Activated CD8-positive, alpha-beta T cell treated with anti-CD3 and anti-CD28 coated beads, Interleukin-2, amount 10 ng/mL, durations not matched to agents 7 days and 5 days (primary cell): ENCODE measurements around the gene RNU2-63P. TPM values are rescaled to one million over a fixed set of nuclear protein-coding genes. Genes with fewer than 3 reads are reported as not detected.
A peak's percentile ranks its signal among the peaks of the same experiment; 100 is the strongest.
"Not testable (repeated sequence)": the region's sequence is repeated elsewhere in the genome, so short reads cannot be mapped to it uniquely, and the experiment has no call there.

Experiments used
- ATAC-seq: fragments of 150-1000 bp; cut with Tn5 transposase; one replicate; pipeline ENCODE4 v1.10.0; 2021; ENCODE audit warnings: moderate library complexity
- CTCF ChIA-PET: fragments of 350-600 bp; sonication (Branson Sonifier 250); formaldehyde crosslinking; loops from one replicate; lab custom pipeline; 2021; ENCODE audit warnings: antibody characterized with exemption; lab: Charles Lee
- POLR2A ChIA-PET: fragments of 350-600 bp; sonication (Branson Sonifier 250); formaldehyde crosslinking; loops from one replicate; lab custom pipeline; 2021; ENCODE audit warnings: antibody characterized with exemption; lab: Charles Lee
- DNase-seq: peaks from one replicate; pipeline ENCODE4 v3.0.0-alpha.2; 2020
- H3K27ac Mint-ChIP-seq: one replicate; pipeline ENCODE4 v1.8.0; 2021; ENCODE audit warnings: mild to moderate bottlenecking, mixed read lengths
- H3K27me3 Mint-ChIP-seq: one replicate; pipeline ENCODE4 v1.8.0; 2021; ENCODE audit warnings: low read depth, mixed read lengths
- H3K36me3 Mint-ChIP-seq: one replicate; pipeline ENCODE4 v1.8.0; 2021; ENCODE audit warnings: low read depth, mixed read lengths
- H3K4me1 Mint-ChIP-seq: one replicate; pipeline ENCODE4 v1.8.0; 2021; ENCODE audit warnings: low read depth, mixed read lengths
- H3K4me3 Mint-ChIP-seq: one replicate; pipeline ENCODE4 v1.8.0; 2021; ENCODE audit warnings: mild to moderate bottlenecking, mixed read lengths
- H3K9me3 Mint-ChIP-seq: one replicate; pipeline ENCODE4 v1.8.0; 2022; ENCODE audit warnings: mixed read lengths; ENCODE audit not compliant: insufficient read depth
- total RNA-seq, 2 experiments: library from RNA; stranded (reverse); gene quantifications; one replicate each; pipeline ENCODE4 v1.2.3, GENCODE V29; 2021

Gene RNU2-63P
- total RNA-seq, 2 experiments from 2014 or later: 4.5 to 7.0 TPM

DNA sequence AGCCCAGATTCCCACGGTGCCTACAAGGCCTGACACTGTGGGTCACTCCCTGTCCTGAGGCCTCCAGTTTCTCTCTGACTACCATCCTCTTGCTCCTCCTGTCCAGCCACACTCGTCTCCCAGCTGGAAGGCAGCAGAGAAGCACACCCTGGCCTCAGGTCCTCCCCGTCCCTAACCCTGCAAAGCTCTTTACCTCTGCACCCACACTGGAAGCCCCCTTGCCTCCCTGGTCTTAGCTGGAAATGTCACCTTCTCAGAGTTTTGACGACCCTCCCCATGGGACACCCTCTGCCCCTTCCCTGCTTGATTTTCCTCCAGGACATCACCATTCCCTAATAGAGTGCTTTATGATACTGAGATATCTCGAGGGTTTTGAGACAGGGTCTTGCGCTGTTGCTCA is 10.6 kb downstream of the RNU2-63P start:
- H3K27me3 Mint-ChIP-seq: peaks cover 4% of the 10 kb centered on the region
- CTCF ChIA-PET: no interaction called here
- H3K36me3 Mint-ChIP-seq: no peaks in the 10 kb centered on the region
- no peak overlapping the region for H3K27ac Mint-ChIP-seq
- H3K4me3 Mint-ChIP-seq: no peak overlapping the region
- ATAC-seq (no peak), DNase-seq (no peak)
- H3K9me3 Mint-ChIP-seq: no peaks in the 10 kb centered on the region
- H3K4me1 Mint-ChIP-seq: peaks cover 5% of the 10 kb centered on the region
- POLR2A ChIA-PET: interaction anchor here (0.5 to 3.2 kb wide), 2 partner anchors 10 to 60 kb away, joined by 3 to 20 read pairs; partner anchors contain the start of gene RNU2-63P

DNA sequence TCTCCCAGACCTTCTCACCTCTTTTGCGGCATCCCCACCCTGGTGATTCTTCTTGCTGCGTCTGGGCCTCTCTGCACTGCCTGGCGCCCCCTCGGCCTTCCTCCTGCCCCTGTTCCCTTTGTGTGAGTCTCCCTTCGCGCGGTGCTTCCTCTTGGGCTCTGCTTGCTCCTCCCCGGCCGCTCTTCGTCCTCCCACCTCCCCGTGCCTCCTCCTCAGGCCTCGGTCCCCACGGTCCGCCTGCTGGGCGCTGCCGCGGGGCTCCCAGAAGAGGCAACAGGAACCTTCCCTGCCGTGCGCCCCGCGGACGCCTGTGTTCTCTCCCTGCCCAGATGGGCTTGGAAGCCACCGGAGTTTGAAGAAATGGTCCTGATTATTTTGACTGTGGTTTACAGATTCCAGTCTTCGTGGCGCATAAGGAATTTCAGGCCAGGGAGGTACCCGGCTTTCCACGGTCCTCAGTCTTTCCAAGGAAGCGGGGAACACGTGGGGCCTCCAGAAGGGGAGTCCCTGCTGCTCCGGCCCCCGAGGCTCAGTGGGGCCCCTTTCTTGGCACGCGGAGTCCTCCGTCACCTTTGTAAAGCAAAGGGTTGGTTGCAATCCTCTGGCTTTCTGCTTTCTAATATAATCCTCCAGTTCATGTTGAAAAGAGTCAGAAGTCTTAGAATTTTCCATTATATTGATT is 13.1 kb downstream of the RNU2-63P start:
- Mint-ChIP-seq H3K4me3 (no peak overlapping the region), H3K27ac (no peak overlapping the region), H3K4me1 (peaks cover 5% of the 10 kb centered on the region), H3K36me3 (no peaks in the 10 kb centered on the region), H3K27me3 (peaks cover 3% of the 10 kb centered on the region), H3K9me3 (no peaks in the 10 kb centered on the region)
- no peak for DNase-seq
- ChIA-PET CTCF (interaction anchor here (2.7 kb wide), 1 partner anchor 57 kb away, joined by 15 read pairs; no protein-coding TSS in a partner anchor), POLR2A (interaction anchor here (3.2 kb wide), 1 partner anchor 13 kb away, joined by 20 read pairs; the partner anchor contains the start of gene RNU2-63P)
- no peak for ATAC-seq

DNA sequence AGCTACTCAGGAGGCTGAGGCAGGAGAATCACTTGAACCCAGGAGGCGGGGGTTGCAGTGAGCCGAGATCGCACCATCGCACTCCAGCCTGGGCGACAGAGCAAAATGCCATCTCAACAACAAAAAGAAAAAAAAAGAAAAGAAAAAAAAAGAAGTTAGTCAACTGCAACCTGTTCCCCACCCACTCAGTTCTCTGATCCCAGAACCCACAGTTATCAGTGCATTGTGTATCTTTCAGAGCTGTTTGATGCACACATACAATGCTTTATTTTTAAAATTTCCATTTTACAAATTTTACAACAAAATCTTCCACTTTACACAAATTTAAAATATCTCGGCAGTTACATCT is 14.0 kb downstream of the RNU2-63P start:
- Mint-ChIP-seq H3K27me3 (peaks cover 3% of the 10 kb centered on the region), H3K36me3 (no peaks in the 10 kb centered on the region), H3K27ac (no peak overlapping the region), H3K9me3 (no peaks in the 10 kb centered on the region), H3K4me3 (no peak overlapping the region), H3K4me1 (peaks cover 5% of the 10 kb centered on the region)
- DNase-seq (no peak), ATAC-seq (no peak)
- ChIA-PET CTCF (interaction anchor here (0.9 to 2.7 kb wide), 7 partner anchors 8 to 176 kb away, joined by 3 to 15 read pairs (median 7); partner anchors contain the start of gene RNU2-63P), POLR2A (interaction anchor here (1.2 kb wide), 1 partner anchor 14 kb away, joined by 9 read pairs; the partner anchor contains the start of gene RNU2-63P)

DNA sequence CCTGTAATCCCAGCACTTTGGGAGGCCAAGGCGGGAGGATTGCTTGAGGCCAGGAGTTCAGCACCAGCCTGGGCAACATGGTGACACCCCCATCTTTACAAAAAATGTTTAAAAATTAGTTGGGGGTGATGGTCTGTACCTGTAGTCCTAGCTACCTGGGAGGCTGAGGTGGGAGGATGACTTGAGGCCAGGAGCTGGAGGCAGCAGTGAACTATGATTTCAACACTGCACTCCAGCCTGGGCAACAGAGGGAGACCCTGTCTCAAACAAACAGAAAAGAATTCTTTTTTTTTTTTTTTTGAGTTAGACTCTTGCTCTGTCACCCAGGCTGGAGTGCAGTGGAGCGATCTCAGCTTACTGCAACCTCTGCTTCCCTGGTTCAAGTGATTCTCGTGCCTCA is 15.9 kb downstream of the RNU2-63P start:
- H3K27ac Mint-ChIP-seq, H3K4me1 Mint-ChIP-seq, POLR2A ChIA-PET, H3K9me3 Mint-ChIP-seq, H3K27me3 Mint-ChIP-seq, H3K36me3 Mint-ChIP-seq, H3K4me3 Mint-ChIP-seq, DNase-seq, ATAC-seq: not testable (repeated sequence)
- CTCF ChIA-PET: interaction anchor here (1.7 to 2.7 kb wide), 2 partner anchors 12 to 60 kb away, joined by 7 to 15 read pairs; no protein-coding TSS in a partner anchor

- Mint-ChIP-seq H3K4me3 (no peak overlapping the region), H3K36me3 (no peaks in the 10 kb centered on the region), H3K27ac (no peak overlapping the region), H3K27me3 (no peaks in the 10 kb centered on the region), H3K4me1 (peaks cover 1% of the 10 kb centered on the region), H3K9me3 (no peaks in the 10 kb centered on the region)
- ChIA-PET CTCF (no interaction called here), POLR2A (no interaction called here)
- DNase-seq: no peak
- ATAC-seq: no peak
Observed at GRCh38 chr2:87996570-87996969, 19.8 kb downstream of the RNU2-63P start.

DNA sequence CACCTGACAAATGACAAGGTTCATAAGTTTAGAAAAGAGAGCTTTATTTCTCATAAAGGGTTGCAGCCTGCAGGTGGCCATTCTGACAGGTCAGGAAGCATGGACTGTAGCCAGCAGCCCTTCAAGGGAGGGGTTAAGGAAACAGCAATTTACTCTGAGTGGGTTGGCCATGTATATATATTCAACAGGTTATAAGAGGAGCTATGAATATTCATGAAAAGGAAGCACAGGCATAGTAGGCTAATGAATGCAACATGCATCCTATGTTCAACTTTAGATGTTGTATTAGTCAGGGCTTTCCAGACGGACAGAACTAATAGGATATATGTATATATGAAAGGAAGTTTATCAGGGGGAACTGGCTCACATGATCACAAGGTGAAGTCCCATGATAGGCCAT is 20.6 kb downstream of the RNU2-63P start:
- ATAC-seq (no peak), DNase-seq (no peak)
- H3K36me3 Mint-ChIP-seq: no peaks in the 10 kb centered on the region
- no peaks in the 10 kb centered on the region for H3K27me3 Mint-ChIP-seq
- ChIA-PET POLR2A (no interaction called here), CTCF (no interaction called here)
- H3K9me3 Mint-ChIP-seq: no peaks in the 10 kb centered on the region
- H3K4me3 Mint-ChIP-seq: no peak overlapping the region
- H3K27ac Mint-ChIP-seq: no peak overlapping the region
- H3K4me1 Mint-ChIP-seq: no peaks in the 10 kb centered on the region

DNA sequence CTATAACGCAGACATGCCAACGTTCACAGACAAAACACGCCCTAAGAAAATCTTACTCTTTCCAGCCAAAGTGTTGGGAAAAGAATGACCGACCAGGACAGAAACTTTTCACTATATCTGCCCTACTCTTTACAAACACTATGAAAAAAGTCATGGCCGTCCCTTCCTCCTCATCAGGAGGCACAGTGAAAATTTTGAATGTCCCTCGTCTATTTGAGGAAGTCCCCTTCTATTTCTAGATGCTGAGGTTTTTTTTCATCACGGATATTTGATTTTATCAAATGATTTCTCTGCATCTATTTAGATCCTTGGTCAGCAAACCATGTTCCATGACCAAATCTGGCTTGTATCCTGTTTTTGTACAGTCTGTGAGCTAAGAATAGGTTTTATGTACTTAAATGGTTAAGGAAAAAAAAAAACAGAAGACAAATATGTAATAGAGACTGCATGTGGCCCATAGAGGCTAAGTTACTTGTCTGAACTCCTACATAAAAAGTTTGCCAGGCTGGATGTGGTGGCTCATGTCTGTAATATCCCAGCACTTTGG is 22.0 kb downstream of the RNU2-63P start:
- POLR2A ChIA-PET, H3K4me1 Mint-ChIP-seq, ATAC-seq, DNase-seq, H3K27ac Mint-ChIP-seq, H3K9me3 Mint-ChIP-seq, H3K4me3 Mint-ChIP-seq, CTCF ChIA-PET, H3K27me3 Mint-ChIP-seq, H3K36me3 Mint-ChIP-seq: not testable (repeated sequence)

DNA sequence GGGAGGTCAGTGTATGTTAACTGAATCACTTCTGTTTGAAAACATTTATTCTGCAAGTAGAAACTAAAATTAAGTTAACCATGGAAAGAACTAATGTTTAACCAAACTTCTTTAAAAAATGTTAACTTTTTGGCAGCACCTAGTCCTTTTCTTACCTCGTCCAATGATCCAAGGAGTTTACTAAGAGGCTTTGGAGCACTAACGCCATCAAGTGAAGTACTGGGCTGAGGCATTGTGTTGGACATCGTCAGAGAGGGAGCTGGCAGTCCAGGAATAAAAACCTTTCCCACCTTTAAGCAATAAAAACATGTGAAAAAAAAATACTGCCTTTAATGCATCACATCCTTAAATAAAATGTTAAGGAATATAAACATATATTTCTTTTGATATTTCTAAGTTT is 23.8 kb downstream of the RNU2-63P start:
- POLR2A ChIA-PET, H3K9me3 Mint-ChIP-seq, H3K27ac Mint-ChIP-seq, ATAC-seq, H3K4me3 Mint-ChIP-seq, H3K27me3 Mint-ChIP-seq, DNase-seq, H3K36me3 Mint-ChIP-seq, CTCF ChIA-PET, H3K4me1 Mint-ChIP-seq: not testable (repeated sequence)

DNA sequence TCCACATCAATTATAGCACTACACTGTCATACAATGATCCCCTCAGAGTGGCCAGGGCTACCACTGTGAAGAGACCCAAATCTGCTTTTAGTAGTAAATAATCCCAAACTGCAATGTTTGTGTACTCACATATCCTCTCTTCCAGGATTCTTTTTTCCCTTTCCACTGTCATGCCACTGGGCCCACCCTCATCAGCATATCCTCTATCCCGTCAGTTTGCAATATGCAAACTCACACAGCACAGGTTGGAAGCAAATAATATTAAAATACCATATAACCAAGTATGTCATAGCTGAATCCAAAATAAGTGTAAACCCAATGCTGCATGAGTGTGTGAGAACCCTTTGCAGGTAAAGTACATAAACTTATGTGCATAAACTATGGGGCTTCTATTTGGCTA is 28.9 kb downstream of the RNU2-63P start:
- H3K27me3 Mint-ChIP-seq, H3K36me3 Mint-ChIP-seq, DNase-seq, POLR2A ChIA-PET, H3K27ac Mint-ChIP-seq, H3K9me3 Mint-ChIP-seq, H3K4me1 Mint-ChIP-seq, ATAC-seq, CTCF ChIA-PET, H3K4me3 Mint-ChIP-seq: not testable (repeated sequence)

- POLR2A ChIA-PET, H3K27ac Mint-ChIP-seq, CTCF ChIA-PET, H3K9me3 Mint-ChIP-seq, H3K36me3 Mint-ChIP-seq, H3K4me3 Mint-ChIP-seq, DNase-seq, H3K27me3 Mint-ChIP-seq, ATAC-seq, H3K4me1 Mint-ChIP-seq: not testable (repeated sequence)
Observed at GRCh38 chr2:87985902-87986301, 30.4 kb downstream of the RNU2-63P start.

GRCh38 chr2:87981182-87981581 is 35.2 kb downstream of the RNU2-63P start:
- H3K27ac Mint-ChIP-seq, H3K36me3 Mint-ChIP-seq, POLR2A ChIA-PET, H3K4me3 Mint-ChIP-seq, H3K9me3 Mint-ChIP-seq, H3K4me1 Mint-ChIP-seq, CTCF ChIA-PET, DNase-seq, H3K27me3 Mint-ChIP-seq, ATAC-seq: not testable (repeated sequence)

- H3K9me3 Mint-ChIP-seq, POLR2A ChIA-PET, H3K36me3 Mint-ChIP-seq, H3K4me1 Mint-ChIP-seq, H3K4me3 Mint-ChIP-seq, CTCF ChIA-PET, H3K27ac Mint-ChIP-seq, DNase-seq, H3K27me3 Mint-ChIP-seq: not testable (repeated sequence)
- ATAC-seq: peak; percentile 58
Observed at GRCh38 chr2:87972385-87972784, 44.0 kb downstream of the RNU2-63P start.
